RCC 7860 (cell line): ENCODE measurements around the gene CSF1R.

ENCODE experiments used
- DNase-seq: peaks from one replicate; pipeline ENCODE4 v3.0.0-alpha.2; 2015; ENCODE audit warnings: low spot score
- FAIRE-seq: peaks from 2 replicates; lab custom pipeline; 2012; peaks lifted over from hg19 to GRCh38; lab: Jason Lieb, UNC

The CSF1R gene

DNA sequence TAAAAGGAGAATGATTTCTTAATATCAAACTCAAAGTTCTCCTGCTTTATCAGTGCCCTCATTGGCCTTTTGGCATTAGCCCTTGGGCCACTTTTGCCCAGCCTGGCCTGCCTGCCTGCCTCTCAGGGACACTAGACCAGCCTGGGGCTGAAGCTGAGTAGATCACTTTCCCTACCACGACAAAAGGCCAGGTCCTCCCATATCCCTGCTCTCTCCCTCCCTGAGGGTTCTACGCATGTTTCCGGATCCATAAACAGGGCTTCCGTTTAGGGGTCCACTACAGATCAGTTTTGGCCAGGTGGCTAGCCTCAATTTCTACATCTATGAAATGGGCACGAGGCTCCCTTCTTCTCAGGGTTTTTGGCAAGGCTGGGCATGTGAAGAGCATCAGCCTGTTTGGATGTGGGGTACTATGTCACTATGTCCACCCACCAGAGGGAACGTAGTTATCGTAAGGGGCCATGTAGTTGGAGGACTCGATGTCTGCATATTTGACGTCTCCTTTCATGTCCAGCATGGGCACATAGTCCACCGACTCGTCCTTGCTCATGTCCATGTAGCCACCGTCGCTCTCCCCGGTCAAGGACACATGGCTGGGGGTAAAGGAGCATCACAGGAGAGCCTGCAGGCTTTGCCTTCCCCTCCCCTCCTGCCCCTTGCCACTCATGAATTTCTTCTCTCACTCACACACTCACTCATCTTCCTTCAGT lies 35.2 kb upstream of the CSF1R start:
- FAIRE-seq: no peak

DNA sequence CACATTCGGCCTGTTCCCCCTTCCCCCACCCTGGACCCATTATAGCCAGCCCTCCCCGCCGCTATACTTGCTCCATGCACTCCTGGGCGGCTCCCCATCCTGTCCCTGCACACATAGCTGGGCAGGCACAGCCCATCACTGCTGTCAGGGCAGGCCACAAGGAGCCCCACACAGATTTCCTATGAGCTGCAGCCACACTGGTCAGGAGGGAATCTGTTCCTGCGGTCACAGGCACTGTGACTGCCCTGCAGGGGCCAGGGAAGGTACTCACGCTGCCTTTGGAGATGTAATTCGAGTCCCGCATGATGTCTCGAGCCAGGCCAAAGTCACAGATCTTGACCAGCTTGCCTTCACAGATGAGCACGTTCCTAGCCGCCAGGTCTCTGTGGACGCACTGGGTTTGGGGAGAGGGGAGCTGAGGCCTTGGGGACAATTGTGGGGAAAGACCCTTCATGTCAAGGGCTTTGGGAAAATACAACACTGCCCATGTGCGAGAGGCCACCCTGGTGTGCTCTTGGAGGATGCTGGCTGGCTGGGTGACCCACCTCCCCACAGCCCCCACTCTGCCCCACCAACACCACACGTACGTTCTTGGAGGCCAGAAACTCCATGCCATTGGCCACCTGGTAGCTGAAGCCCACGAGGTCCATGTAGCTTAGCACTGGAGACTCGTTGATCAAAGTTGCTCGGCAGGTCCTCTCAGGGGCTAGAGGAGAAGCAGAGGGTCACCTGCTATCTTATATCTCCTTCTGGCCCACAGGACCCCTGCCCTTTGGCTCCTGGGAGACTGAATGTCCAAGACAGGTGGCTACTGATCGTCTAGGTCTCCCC lies 34.5 kb upstream of the CSF1R start:
- DNase-seq (no peak), FAIRE-seq (no peak)

More for the DNA sequence above, 35.2 kb upstream of the CSF1R start:
- no peak for DNase-seq

DNA sequence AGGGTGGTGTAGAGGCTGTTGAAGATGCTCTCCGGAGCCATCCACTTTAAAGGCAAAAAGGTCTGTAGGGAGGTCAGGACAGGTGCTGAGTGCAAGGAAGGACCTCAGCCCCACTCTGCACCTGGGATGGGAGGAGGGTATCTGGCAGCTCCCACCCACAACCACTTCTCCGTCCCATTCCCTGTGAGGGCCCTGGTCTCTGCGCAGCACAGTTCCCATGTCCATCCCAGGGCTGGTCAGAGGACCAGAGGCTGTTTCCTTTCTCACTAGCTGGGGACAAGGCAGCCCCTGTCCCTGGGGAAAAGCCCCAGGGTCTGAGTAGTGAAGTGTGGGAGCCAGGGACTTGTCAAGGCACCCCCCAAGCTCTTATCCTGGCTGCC lies 33.7 kb upstream of the CSF1R start:
- FAIRE-seq: no peak
- DNase-seq: no peak

DNA sequence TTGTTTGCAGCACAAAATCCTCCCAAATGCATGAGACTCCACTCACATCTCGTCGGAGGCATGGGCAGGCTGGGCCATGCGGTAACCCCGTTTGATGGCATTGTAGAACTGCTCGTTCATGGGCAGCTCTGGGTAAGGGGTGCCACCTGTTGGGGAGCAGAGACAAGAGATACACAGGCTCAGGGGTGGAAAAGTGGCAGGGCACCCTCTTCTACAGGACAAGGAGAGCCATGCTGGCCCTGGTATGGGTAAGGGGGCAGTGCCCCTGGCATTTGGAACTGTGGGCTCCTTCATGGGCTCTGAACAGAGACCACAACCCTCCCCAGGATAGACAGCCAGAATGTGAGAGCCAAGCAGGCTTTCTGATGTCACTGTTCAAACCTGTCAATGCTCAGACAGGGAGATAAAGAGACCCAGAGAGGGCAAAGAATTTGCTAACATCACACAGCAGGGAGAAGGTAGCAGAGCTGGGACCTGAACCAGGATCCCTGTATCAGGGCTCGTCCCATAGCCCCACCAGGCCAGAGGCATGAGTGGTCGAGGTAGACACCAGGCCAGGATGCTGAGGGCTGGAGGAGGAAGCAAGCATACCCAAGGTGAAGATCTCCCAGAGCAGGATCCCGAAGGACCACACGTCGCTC lies 33.2 kb upstream of the CSF1R start:
- FAIRE-seq (no peak), DNase-seq (no peak)

DNA sequence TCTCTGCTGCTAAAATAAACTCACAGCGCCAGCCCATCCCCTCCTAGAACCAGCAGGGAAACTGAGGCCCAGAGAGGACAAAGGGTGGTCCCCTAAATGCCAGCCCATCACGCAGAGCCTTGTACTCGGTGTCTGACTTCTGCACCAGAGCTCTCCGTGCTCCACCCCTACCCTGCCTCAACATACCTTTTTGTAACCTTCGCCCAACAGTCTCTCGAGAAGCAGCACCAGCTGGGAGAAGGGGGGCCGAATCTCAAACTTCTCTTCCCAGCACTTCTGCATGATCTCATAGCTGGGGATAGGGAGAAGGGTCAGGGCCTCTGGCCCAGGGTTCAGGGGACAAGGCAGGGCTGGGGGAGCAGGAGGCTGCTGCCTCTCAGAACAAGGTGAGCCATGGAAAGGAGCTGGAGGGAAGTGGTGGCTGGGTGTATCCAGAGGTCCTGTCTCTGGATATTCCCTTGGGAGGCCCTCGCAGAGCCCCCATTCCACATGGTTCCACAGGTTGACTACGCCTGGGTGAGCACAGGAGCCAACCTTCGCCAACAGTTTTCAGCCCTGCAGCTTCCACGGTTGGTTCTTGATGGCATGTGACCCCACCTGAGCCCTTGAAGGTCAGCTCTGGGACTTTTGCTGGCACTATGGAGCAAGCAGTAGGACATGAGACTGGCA lies 32.3 kb upstream of the CSF1R start:
- no peak for FAIRE-seq
- DNase-seq: no peak

DNA sequence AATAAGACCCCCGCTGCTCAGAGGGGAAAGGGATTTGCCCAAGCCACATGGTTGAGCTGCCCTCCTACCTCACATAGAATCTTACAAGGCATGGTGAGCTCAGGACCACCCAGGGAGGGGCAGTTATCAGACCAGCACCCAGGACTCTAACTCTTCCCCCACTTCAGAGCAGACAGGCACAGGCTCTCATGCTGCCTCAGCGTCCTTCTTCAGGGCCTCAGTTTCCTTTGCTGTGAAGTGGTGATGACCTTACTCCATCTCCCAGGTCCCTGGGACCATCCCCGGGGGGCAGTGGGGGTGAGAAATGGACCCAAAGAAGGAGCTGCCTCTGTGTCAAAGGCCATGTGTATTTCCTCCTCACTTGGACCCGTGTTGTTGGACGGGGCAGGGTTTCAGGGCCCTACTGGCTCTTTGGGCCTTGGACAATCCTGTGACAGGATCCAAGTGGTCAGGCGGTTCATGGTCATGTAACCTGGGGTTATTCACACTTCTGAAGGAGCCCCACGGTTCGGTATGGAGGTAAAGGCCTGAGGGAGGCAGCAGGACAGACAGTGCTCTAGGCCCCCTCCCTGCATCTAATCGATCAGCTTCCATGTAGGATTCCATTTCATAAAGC lies 31.7 kb upstream of the CSF1R start:
- no peak for FAIRE-seq
- DNase-seq: no peak

DNA sequence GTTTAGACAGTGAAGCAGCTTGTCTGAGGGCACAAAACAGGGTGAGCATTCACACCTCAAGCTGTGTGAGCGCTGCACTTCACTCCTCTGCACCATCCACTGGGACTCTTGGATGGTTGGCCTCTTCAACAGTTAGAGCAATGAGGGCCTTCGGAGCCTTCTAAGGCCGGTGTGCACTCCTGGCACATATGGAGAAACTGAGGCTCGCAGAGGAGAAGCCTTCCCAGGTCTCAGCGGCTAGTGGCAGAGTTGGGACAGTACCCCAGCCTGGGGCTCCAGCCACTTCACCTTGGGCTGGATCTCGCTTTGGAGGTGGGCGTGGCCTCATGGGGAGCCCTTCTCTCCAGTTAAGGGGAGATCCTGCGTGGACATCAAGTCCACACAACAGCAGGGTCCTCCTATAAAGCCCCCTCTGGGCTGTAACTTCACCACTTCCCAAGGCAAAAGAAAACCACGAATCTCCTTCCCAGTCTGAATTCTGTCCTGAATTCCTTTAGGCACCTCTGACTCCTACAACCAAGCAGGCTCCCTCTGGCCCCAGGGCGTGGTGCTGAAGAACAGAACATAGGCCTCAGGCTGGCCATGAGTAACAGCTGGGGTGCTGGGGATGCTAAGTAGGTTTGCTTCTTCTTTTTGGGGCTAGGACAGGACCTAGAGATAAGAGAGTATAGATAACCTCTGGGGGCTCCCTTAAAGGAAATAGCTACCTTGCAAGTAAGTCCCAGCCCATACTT lies 30.5 kb upstream of the CSF1R start:
- FAIRE-seq (no peak), DNase-seq (no peak)

DNA sequence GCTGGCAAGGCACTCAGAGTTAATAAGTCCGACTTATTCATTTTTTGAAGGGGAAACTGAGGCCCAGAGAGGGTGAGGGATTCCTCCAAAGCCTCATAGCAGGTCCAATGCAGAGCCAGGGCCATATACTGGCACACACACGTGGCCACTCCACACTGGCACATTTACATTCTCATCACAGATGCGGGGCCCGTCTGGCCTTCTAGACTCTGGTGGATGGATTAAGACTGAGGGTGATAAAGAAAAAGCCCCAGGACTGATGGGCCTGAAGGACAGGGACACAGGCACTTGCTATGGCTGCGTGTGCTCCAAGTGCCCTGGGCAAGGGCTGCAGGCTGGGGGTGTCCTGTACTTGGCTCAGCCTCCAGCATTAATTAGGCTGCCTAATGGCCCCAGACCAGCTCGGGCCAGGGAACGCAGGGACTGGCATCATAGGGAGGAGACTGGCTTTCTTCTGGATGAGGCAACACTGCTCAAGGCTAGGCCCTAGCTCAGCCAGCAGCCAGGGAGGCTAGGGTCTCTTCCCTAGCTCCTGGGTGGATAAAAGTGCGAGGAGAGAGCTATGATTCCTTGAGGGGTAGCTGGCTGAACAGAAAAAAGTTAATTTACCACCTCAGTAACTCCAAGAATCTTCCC lies 28.5 kb upstream of the CSF1R start:
- no peak for DNase-seq
- FAIRE-seq: no peak

DNA sequence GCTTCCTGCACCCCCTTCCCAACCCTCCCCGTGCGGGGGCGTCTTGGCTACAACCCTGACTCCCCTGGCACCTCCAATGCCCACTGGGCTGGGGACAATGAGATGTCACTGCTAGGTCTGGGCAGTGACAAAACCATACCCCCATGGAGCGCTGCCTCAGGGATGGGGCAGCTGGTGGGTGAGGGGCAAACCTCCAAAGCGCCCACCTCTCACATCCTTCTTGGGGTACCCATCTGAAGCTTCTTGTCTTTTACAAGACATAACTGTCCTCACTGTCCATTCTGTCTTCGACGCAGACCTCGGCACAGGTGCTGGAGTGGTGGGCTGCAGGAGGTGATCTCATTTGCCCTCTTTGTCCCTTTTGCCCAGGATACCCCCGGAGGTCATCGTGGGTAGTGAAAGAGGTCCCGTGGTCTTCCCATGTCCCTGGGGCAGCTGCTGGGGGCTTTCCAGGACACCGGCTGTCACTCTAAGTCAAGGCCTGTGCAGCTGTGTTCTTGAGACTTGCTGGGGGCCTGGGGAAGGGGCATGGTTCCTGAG lies 27.8 kb upstream of the CSF1R start:
- FAIRE-seq (no peak), DNase-seq (no peak)

DNA sequence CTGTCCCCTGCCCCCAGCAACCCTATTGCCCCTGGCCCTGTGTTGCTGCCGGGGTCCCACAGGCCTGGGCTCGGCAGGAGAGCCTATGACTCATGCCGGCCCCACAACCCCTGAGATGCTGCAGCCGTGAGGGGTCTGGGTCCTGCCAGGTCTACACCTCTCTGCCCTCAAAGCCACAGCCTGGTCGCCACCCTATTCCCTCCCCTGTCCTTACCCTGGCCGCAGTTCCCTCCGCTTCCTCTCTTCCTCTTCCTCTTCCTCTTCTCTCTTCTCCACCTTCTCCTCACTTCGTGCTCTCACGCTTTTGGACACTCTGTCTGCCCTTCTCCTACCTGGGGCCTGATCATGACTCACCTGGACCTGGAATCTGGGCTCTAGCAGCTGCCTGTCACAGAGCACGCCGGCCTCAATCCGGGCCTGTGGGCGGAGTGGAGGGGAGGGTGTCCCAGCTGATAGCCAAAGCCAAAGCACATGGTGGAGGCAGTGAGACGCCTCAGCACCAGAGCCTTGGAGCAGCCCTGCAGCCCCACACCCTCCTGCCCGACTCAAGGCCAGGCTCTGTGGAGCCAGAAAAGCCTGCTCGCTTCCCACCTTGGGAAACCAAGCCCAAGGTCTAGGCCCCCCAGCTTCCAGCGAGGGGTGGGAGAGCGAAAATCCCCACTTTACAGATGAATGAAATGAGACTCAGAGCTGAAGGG lies 26.8 kb upstream of the CSF1R start:
- no peak for FAIRE-seq

DNA sequence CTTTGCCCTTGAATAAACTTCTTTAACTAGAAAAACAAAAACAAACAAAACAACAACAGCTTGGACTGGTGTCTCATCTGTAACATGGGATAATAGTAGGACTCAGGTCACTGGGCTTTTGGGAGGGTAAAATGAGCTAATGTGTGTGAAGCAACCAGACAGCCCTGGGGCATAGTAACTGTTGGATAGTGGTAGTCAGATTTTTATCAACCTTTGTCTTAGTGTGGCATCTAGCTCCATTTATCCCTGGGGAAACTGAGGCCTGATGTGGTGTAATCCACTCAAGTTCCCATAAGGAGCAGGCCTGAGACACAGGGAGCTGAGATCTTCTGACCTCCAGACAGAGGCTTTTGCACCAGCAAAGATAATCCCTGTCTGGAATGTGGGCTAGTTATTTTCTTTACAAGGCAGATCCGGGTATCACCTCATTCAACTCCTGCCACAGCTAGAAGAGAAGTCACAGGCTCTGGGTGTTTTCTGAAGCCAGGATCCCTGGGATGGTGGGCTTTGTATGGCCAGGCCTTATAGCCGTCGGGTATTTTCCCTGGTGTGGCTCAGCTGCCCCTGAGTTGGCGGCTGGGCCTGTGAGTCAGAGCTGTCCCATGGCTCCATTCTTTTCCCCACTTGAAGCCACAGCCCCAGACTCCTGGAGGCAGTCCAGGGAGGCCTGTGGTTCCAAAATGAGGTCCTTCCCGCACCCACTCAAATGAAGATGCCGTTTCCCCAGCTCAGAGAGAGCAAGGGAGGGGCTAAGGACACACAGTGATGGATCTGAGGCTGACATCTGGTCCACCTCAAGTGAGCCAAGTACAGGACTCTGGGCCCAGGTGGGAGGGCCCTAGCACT lies 26.1 kb upstream of the CSF1R start:
- peak; percentile 67 for FAIRE-seq
- peak; percentile 67 for DNase-seq

More for the DNA sequence above, 26.8 kb upstream of the CSF1R start:
- DNase-seq: no peak

DNA sequence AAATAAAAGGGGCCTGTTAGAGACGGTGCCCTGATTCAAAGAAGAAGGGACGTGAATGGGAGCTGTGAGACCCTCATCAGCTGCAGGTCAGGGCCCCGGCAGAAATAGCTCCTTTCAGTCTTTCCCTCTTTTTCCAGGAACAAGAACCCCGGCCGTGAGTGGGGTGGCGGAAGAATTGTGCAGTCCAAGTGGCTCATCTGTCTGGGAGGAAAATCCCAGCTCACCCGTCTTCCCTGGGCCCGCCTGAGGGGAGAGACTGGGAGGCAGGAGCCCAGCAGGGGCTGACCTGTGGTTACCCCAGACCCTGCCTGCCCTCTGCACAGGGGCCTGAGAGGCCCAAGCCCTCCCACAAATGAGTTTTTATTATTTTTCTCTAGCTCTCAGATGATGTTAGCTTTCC lies 24.8 kb upstream of the CSF1R start:
- no peak for DNase-seq
- FAIRE-seq: no peak

DNA sequence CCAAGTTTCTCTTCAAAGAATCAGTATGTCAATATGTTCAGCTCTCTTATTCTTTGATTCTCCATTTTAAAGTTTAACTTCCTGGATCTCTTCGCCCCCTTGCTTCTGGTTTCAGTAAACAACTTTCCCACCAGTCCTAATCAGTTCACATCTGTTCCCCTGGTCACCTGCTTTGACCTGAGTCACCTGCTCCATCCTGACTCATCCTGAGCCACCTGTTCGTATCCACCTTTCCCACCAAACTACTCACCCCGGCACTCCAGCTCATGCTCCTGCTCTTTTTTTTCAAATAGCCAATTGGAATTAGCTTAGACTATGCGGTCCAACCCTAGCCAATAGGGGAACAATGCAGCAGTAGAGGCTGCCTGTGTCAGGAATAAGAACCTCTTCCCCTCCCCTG lies 23.6 kb upstream of the CSF1R start:
- no peak for FAIRE-seq
- DNase-seq: no peak

DNA sequence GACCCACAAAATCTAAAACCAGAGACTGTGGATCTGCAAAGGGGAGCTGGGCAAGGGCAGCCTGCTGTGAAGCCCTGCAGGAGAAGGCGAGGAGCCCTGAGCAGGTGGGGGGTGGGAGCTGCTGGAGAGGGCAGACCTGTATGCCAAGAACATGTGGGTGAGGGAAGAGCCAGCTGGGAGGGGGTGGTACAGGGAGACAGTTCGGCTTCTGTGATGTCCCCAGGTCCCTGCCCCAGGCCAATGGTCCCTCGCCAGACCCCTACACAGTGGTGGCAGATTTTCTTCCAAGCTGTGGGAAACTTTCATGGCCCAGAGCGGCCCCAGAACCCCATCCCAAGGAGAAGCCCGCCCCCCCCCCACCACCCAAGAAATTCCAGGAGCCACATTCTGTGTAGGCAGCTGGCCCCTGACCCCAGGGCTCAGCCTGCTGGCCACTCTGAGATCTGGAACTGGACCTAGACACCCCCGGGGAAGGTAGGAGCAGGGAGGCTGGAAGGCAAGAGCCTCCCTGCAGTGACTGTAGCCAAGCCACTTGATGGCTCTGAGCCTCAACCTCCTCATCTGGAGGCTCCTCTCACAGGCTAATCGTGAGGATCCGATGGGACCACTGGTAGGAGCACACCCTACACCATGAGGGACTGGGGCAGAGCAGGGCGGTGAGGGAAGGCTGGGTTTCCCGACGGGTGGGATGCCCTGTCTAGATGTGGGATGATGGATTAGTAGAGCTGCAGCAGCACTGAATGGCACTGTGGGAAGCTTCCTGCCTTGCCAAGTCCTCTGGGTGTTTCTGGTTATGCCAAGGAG lies 22.6 kb upstream of the CSF1R start:
- FAIRE-seq (no peak), DNase-seq (no peak)

DNA sequence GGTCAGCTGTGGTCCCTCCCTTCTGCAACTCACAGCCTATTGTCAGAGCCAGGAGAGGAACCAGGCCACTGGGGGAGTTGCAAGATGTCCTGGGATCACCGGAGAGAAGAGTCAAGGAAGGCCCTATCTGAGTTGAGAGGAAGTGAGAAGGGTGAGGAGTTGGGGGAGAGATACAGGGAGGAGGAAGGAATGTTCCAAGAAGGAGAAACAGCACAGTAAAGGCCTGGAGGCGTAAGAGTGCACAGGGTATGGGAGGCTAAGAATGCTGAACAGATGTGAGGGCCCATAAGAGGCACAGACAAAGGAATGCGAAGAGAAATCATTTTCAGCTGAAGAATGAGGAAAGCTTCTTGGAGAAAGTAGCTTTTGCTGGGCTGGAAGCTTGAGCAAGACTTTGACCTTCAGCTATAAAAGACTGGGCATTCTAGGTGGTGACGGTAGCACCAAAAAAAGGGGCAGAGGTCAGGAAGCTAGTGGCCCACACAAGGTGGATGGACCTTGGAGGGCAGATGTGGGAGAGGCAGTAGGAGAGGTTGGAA lies 21.6 kb upstream of the CSF1R start:
- no peak for FAIRE-seq

DNA sequence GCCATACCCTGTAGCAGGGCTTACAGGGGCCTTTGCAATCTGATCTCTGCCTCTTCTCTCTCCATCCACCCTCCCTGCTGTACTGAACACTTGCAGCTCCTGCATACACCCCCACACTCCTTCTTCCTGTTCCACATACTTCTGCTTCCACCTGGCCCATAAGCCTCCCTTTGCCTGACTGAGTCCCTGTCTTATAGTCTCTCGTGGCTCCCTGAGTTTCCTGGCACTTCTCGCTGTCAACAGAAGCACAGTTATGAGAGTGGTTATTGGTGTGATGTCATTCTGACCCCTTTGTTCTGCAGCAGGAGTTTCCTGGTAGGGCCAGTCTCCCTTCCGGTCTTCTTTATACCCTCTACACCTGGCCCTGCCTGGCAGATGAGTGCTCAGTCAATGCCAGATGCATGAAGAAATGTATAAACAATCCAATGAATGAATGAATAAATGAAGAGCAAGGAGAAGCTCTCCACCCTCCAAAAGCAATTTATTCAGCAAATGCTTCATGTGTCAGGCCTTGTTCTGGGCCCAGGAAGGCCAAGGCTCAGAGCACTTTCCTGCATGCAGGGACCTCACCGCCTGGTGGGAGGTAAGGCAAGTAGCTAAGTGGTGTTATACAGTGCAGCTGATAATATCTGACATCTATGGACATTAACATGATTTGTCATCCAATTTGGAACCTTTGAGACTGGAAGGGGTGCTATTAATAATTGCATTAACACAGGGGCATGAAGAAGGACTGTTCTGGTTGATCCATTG lies 20.5 kb upstream of the CSF1R start:
- FAIRE-seq: no peak
- DNase-seq: no peak

More for the DNA sequence above, 21.6 kb upstream of the CSF1R start:
- no peak for DNase-seq
